Lower leg skin (tissue), 4 donors: ENCODE results near the gene C12orf57. TPM values are rescaled to one million over a fixed set of nuclear protein-coding genes. Genes with fewer than 3 reads are reported as not detected.

Experiments
- DNase-seq, 2 donors: peaks; one replicate each; pipeline ENCODE4 v3.0.0-alpha.2; 2019; ENCODE audit warnings: low spot score in 2 of 2
- H3K4me3 ChIP-seq: fragments of 200-600 bp; sonication (generic); 2 replicates; pipeline ENCODE4 v1.5.1; 2017; ENCODE audit warnings: mild to moderate bottlenecking, low read depth; ENCODE audit not compliant: poor library complexity, severe bottlenecking
- CTCF ChIP-seq, 3 donors: fragments of 450-650 bp; IDR thresholded peaks; one replicate each; pipeline ENCODE4 v1.5.1; 2016; ENCODE audit warnings: antibody characterized with exemption in 3 of 3, mild to moderate bottlenecking in 3 of 3, moderate library complexity in 2 of 3
- POLR2A ChIP-seq, 2 donors: fragments of 450-650 bp; IDR thresholded peaks; one replicate each; pipeline ENCODE4 v1.6.1; 2016 to 2017; ENCODE audit warnings: antibody characterized with exemption in 2 of 2, mild to moderate bottlenecking in 1 of 2, moderate library complexity in 1 of 2
- WGBS, 2 donors: methylation state at CpG; one replicate each; pipeline ENCODE4 v1.1.5; 2018; 5-methylcytosine and 5-hydroxymethylcytosine counted together
- intact Hi-C: fragments of 100-400 bp; cut with DNase I; formaldehyde crosslinking; loops from one replicate; pipeline ENCODE4 v1.15.0; 2023; ENCODE audit warnings: low total_unique reads
- total RNA-seq, 4 donors: library from RNA; depleted of rRNA; stranded (reverse); fragments of >200 nt; gene quantifications; one replicate each; pipeline ENCODE4 v1.1.0, GENCODE V29; 2016

C12orf57 gene
- total RNA-seq, 4 donors from 2014 or later: 341 to 526 (median 418) TPM

DNA sequence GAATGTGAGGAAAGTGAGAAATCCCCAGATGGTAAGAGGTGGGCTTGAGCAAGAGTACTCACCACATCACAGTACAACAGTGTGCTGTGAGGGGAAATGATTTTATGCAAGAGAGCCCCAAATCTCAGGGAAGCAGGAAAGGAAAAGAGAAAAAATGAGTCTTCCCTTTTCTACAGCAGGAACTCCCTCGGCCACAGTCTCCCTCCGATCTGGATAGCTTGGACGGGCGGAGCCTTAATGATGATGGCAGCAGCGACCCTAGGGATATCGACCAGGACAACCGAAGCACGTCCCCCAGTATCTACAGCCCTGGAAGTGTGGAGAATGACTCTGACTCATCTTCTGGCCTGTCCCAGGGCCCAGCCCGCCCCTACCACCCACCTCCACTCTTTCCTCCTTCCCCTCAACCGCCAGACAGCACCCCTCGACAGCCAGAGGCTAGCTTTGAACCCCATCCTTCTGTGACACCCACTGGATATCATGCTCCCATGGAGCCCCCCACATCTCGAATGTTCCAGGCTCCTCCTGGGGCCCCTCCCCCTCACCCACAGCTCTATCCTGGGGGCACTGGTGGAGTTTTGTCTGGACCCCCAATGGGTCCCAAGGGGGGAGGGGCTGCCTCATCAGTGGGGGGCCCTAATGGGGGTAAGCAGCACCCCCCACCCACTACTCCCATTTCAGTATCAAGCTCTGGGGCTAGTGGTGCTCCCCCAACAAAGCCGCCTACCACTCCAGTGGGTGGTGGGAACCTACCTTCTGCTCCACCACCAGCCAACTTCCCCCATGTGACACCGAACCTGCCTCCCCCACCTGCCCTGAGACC, 8.2 kb upstream of the C12orf57 start:
- intact Hi-C loops: no loop called here
- no peak overlapping the region for H3K4me3 ChIP-seq
- WGBS, 2 donors: 44 to 59% methylated on average over 14 of the region's 14 CpGs
- TF ChIP-seq POLR2A (IDR thresholded peaks at IDR 0.05) (no peak), CTCF (IDR thresholded peaks at IDR 0.05) (no peak)
- peak in 1 of 2 donors; percentile 86 for DNase-seq

DNA sequence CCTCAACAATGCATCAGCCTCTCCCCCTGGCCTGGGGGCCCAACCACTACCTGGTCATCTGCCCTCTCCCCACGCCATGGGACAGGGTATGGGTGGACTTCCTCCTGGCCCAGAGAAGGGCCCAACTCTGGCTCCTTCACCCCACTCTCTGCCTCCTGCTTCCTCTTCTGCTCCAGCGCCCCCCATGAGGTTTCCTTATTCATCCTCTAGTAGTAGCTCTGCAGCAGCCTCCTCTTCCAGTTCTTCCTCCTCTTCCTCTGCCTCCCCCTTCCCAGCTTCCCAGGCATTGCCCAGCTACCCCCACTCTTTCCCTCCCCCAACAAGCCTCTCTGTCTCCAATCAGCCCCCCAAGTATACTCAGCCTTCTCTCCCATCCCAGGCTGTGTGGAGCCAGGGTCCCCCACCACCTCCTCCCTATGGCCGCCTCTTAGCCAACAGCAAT, 7.6 kb upstream of the C12orf57 start:
- intact Hi-C loops: no loop called here
- 86 to 93% methylated on average over 3 of the region's 3 CpGs for WGBS, 2 donors

DNA sequence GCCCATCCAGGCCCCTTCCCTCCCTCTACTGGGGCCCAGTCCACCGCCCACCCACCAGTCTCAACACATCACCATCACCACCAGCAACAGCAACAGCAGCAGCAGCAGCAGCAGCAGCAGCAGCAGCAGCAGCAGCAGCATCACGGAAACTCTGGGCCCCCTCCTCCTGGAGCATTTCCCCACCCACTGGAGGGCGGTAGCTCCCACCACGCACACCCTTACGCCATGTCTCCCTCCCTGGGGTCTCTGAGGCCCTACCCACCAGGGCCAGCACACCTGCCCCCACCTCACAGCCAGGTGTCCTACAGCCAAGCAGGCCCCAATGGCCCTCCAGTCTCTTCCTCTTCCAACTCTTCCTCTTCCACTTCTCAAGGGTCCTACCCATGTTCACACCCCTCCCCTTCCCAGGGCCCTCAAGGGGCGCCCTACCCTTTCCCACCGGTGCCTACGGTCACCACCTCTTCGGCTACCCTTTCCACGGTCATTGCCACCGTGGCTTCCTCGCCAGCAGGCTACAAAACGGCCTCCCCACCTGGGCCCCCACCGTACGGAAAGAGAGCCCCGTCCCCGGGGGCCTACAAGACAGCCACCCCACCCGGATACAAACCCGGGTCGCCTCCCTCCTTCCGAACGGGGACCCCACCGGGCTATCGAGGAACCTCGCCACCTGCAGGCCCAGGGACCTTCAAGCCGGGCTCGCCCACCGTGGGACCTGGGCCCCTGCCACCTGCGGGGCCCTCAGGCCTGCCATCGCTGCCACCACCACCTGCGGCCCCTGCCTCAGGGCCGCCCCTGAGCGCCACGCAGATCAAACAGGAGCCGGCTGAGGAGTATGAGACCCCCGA, 7.0 kb upstream of the C12orf57 start:
- TF ChIP-seq CTCF (IDR thresholded peaks at IDR 0.05) (no peak), POLR2A (IDR thresholded peaks at IDR 0.05) (no peak)
- WGBS, 2 donors: 24 to 27% methylated on average over 36 of the region's 36 CpGs
- peak overlapping the region; percentile 45 for H3K4me3 ChIP-seq
- peak in 1 of 2 donors; percentile 92 for DNase-seq
- intact Hi-C loops: no loop called here

More for the DNA sequence above, 7.6 kb upstream of the C12orf57 start:
- DNase-seq: no peak
- H3K4me3 ChIP-seq: no peak overlapping the region
- TF ChIP-seq CTCF (IDR thresholded peaks at IDR 0.05) (no peak), POLR2A (IDR thresholded peaks at IDR 0.05) (no peak)

DNA sequence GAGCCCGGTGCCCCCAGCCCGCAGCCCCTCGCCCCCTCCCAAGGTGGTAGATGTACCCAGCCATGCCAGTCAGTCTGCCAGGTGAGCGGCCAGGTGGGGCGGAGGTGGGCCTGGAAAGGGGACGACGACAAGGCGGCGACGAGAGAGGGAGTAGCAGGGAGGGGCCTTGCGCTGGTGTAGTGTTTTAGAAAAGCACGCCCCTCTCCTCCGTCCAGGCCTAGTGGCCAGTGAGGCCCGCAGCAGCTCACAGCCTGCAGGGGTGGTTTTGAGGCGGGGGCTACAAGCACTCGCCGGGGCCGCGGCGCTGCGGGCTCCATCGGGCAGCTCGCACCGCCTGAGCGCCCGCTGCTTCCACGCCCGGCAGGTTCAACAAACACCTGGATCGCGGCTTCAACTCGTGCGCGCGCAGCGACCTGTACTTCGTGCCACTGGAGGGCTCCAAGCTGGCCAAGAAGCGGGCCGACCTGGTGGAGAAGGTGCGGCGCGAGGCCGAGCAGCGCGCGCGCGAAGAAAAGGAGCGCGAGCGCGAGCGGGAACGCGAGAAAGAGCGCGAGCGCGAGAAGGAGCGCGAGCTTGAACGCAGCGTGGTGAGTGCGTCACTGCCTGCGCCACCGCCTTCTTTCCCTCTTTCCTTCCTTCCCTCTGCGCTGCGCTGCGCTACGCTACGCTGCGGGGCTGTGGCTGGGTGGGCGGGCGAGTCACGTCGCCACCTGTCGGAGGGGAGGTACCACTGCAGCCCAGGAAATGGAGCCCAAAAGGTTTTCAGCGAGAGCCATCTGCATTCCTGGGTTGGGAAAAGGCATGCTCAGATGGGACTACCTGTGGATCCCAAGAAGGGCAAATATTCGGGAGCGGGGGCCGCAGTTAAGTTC, 6.1 kb upstream of the C12orf57 start:
- peak overlapping the region; percentile 45 for H3K4me3 ChIP-seq
- DNase-seq: peak; percentile 91 to 98
- intact Hi-C loops: no loop called here
- peak in 1 of 3 donors; percentile 85 for TF ChIP-seq CTCF (IDR thresholded peaks at IDR 0.05)
- peak in 1 of 2 donors; percentile 46 for TF ChIP-seq POLR2A (IDR thresholded peaks at IDR 0.05)
- 1% methylated on average over 45 to 76 of the region's 80 CpGs for WGBS, 2 donors
